Measurements from ENCODE around the gene ARL15.

Gene ARL15

GRCh38 chr5:54080831-54081230 is 229.5 kb downstream of the ARL15 start:
- no peaks in the 10 kb centered on the region for H3K9me3 ChIP-seq (ENCODE audit: control insufficient read depth, low read length)
- TF ChIP-seq CTCF (IDR thresholded peaks at IDR 0.05) = no peak
- no peak overlapping the region for H3K9ac ChIP-seq

GRCh38 chr5:54073735-54074134 is 236.6 kb downstream of the ARL15 start:
- no peak for TF ChIP-seq CTCF (IDR thresholded peaks at IDR 0.05)

More at GRCh38 chr5:54080831-54081230, 229.5 kb downstream of the ARL15 start:
- H3K79me2 ChIP-seq = no peaks in the 10 kb centered on the region
- H3K4me2 ChIP-seq (ENCODE audit: low read length) = no peak overlapping the region
- H3K4me3 ChIP-seq (ENCODE audit: low read depth, low read length) = no peak overlapping the region
- H3K4me1 ChIP-seq = no peaks in the 10 kb centered on the region
- no peaks in the 10 kb centered on the region for H3K27me3 ChIP-seq (ENCODE audit: control insufficient read depth, insufficient read depth, low read length)
- no peak overlapping the region for H2AFZ ChIP-seq
- H3K27ac ChIP-seq = no peak overlapping the region
- H3K36me3 ChIP-seq (ENCODE audit: control insufficient read depth, insufficient read depth, low read length) = no peaks in the 10 kb centered on the region

GRCh38 chr5:54073131-54073530 is 237.2 kb downstream of the ARL15 start:
- H3K9ac ChIP-seq = no peak overlapping the region
- no peaks in the 10 kb centered on the region for H3K27me3 ChIP-seq (ENCODE audit: control insufficient read depth, insufficient read depth, low read length)
- H3K4me2 ChIP-seq (ENCODE audit: low read length) = no peak overlapping the region
- no peak overlapping the region for H3K27ac ChIP-seq
- H3K36me3 ChIP-seq (ENCODE audit: control insufficient read depth, insufficient read depth, low read length) = no peaks in the 10 kb centered on the region
- no peak overlapping the region for H3K4me3 ChIP-seq (ENCODE audit: low read depth, low read length)
- no peaks in the 10 kb centered on the region for H3K9me3 ChIP-seq (ENCODE audit: control insufficient read depth, low read length)
- H3K4me1 ChIP-seq = no peaks in the 10 kb centered on the region
- no peak for TF ChIP-seq CTCF (IDR thresholded peaks at IDR 0.05)
- no peak overlapping the region for H2AFZ ChIP-seq
- no peaks in the 10 kb centered on the region for H3K79me2 ChIP-seq

More at GRCh38 chr5:54073735-54074134, 236.6 kb downstream of the ARL15 start:
- no peaks in the 10 kb centered on the region for H3K9me3 ChIP-seq (ENCODE audit: control insufficient read depth, low read length)
- H2AFZ ChIP-seq = no peak overlapping the region
- no peak overlapping the region for H3K27ac ChIP-seq
- no peak overlapping the region for H3K4me2 ChIP-seq (ENCODE audit: low read length)
- no peaks in the 10 kb centered on the region for H3K36me3 ChIP-seq (ENCODE audit: control insufficient read depth, insufficient read depth, low read length)
- no peaks in the 10 kb centered on the region for H3K27me3 ChIP-seq (ENCODE audit: control insufficient read depth, insufficient read depth, low read length)
- H3K9ac ChIP-seq = no peak overlapping the region
- H3K4me1 ChIP-seq = no peaks in the 10 kb centered on the region
- no peaks in the 10 kb centered on the region for H3K79me2 ChIP-seq
- no peak overlapping the region for H3K4me3 ChIP-seq (ENCODE audit: low read depth, low read length)

GRCh38 chr5:54066433-54066832 is 243.9 kb downstream of the ARL15 start:
- no peak overlapping the region for H3K4me2 ChIP-seq (ENCODE audit: low read length)
- no peaks in the 10 kb centered on the region for H3K4me1 ChIP-seq
- no peak for TF ChIP-seq CTCF (IDR thresholded peaks at IDR 0.05)
- H3K36me3 ChIP-seq (ENCODE audit: control insufficient read depth, insufficient read depth, low read length) = no peaks in the 10 kb centered on the region
- H3K9ac ChIP-seq = no peak overlapping the region
- no peak overlapping the region for H2AFZ ChIP-seq
- no peaks in the 10 kb centered on the region for H3K9me3 ChIP-seq (ENCODE audit: control insufficient read depth, low read length)
- no peak overlapping the region for H3K4me3 ChIP-seq (ENCODE audit: low read depth, low read length)
- no peaks in the 10 kb centered on the region for H3K79me2 ChIP-seq
- H3K27ac ChIP-seq = no peak overlapping the region
- H3K27me3 ChIP-seq (ENCODE audit: control insufficient read depth, insufficient read depth, low read length) = no peaks in the 10 kb centered on the region

GRCh38 chr5:54063817-54064216 is 246.6 kb downstream of the ARL15 start:
- no peak for TF ChIP-seq CTCF (IDR thresholded peaks at IDR 0.05)
- H3K27ac ChIP-seq = no peak overlapping the region

More at GRCh38 chr5:54063817-54064216, 246.6 kb downstream of the ARL15 start:
- Histone ChIP-seq H2AFZ (no peak overlapping the region), H3K36me3 (ENCODE audit: control insufficient read depth, insufficient read depth, low read length) (no peaks in the 10 kb centered on the region), H3K4me2 (ENCODE audit: low read length) (no peak overlapping the region), H3K79me2 (no peaks in the 10 kb centered on the region), H3K27me3 (ENCODE audit: control insufficient read depth, insufficient read depth, low read length) (no peaks in the 10 kb centered on the region), H3K9me3 (ENCODE audit: control insufficient read depth, low read length) (no peaks in the 10 kb centered on the region), H3K9ac (no peak overlapping the region), H3K4me3 (ENCODE audit: low read depth, low read length) (no peak overlapping the region), H3K4me1 (no peaks in the 10 kb centered on the region)

Data from parathyroid adenoma (tissue), 2 donors.